Esophagus muscularis mucosa (tissue), 4 donors: Measurements from ENCODE around the gene MAP2K7. TPM values are rescaled to one million over a fixed set of nuclear protein-coding genes. Genes with fewer than 3 reads are reported as not detected.

Source experiments
- DNase-seq: peaks from one replicate; pipeline ENCODE4 v3.0.0-alpha.2; 2017; ENCODE audit errors: extremely low spot score
- H3K27ac ChIP-seq, 4 donors: fragments of 200-600 bp; sonication (generic); replicated peaks in 1 of 4; 1 replicate in 3 of 4; 2 replicates in 1 of 4; pipeline ENCODE4 v1.5.1; 2016 to 2019; ENCODE audit warnings: mild to moderate bottlenecking in 1 of 4
- H3K27me3 ChIP-seq, 4 donors: fragments of 200-600 bp; sonication (generic); one replicate each; pipeline versions ENCODE4 v1.5.1 to v1.6.0; 2016 to 2019
- H3K36me3 ChIP-seq, 4 donors: fragments of 200-600 bp; sonication (generic); one replicate each; pipeline ENCODE4 v1.5.1; 2016 to 2019
- H3K4me1 ChIP-seq, 4 donors: fragments of 200-600 bp; sonication (generic); one replicate each; pipeline ENCODE4 v1.5.1; 2016 to 2019
- H3K4me3 ChIP-seq, 4 donors: fragments of 200-600 bp; sonication (generic); 1 replicate in 2 of 4; 2 replicates in 2 of 4; pipeline ENCODE4 v1.5.1; 2016 to 2019; ENCODE audit warnings: mild to moderate bottlenecking in 4 of 4, moderate library complexity in 1 of 4
- H3K9me3 ChIP-seq, 4 donors: fragments of 200-600 bp; sonication (generic); 1 replicate in 3 of 4; 2 replicates in 1 of 4; pipeline ENCODE4 v1.5.1; 2016 to 2019
- EP300 ChIP-seq: sonication (generic); formaldehyde crosslinking; IDR thresholded peaks from one replicate; pipeline ENCODE4 v1.6.1; 2017; ENCODE audit warnings: antibody characterized with exemption
- POLR2A ChIP-seq: fragments of 450-650 bp; IDR thresholded peaks from one replicate; pipeline ENCODE4 v1.6.1; 2017; ENCODE audit warnings: antibody characterized with exemption, moderate library complexity, mild to moderate bottlenecking, low read depth
- POLR2AphosphoS5 ChIP-seq, 2 donors: sonication (generic); formaldehyde crosslinking; IDR thresholded peaks; one replicate each; pipeline ENCODE4 v1.6.1; 2017; ENCODE audit warnings: antibody characterized with exemption in 2 of 2
- WGBS: methylation state at CpG from one replicate; pipeline ENCODE4 v1.1.5; 2018; 5-methylcytosine and 5-hydroxymethylcytosine counted together
- intact Hi-C: fragments of 100-400 bp; cut with DNase I; formaldehyde crosslinking; loops from one replicate; pipeline ENCODE4 v1.15.1; 2023
- total RNA-seq, 4 donors: library from RNA; depleted of rRNA; stranded (reverse); fragments of >200 nt; gene quantifications; one replicate each; pipeline versions ENCODE4 v1.1.0 to v1.2.1, GENCODE V29; 2016
- TF ChIP-seq, protein P1 (sequence below), 3 experiments: fragments of 200-600 bp in 2 of 3; fragments of 450-650 bp in 1 of 3; sonication (generic) in 2 of 3; IDR thresholded peaks; one replicate each; pipeline ENCODE4 v1.5.1; 2017 to 2019; ENCODE audit warnings: antibody characterized with exemption in 3 of 3, mild to moderate bottlenecking in 2 of 3, moderate library complexity in 1 of 3

Gene MAP2K7
- total RNA-seq, 4 donors from 2014 or later: 17.2 to 31.9 (median 24.5) TPM

DNA sequence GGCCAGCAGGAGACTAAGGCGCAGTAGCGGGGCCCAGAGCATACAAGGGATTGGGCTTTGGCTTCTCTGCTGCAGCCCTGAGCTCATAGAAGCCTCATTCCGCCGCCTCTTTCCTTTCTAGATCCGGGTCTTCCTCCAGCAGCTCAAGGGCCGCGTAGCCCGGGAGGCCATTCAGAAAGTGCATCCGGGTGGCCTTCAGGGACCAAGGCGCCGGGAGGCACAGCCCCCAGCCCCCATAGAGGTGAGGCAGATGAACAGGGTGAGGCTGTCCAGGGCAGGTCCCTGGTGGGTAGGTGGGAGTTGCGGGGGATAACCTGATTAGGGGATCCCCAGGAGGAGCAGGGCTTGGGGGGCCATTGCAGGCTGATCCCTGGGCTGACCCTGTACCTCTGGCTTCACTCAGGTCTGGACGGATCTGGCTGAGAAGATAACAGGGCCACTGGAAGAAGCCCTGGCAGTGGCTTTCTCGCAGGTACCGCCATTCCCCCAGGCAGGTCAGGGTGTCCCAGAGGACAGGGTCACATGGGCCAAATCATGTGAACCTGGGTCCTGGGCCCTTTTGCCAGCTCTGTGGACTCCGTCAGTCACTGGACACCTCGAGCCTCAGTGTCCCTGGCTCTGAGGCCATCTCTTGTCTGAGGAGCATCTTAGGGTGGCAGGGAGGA, 17.8 kb downstream of the MAP2K7 start:
- Histone ChIP-seq H3K4me3 (peak overlapping the region; percentile 76 to 93 (median 80)), H3K9me3 (no peaks in the 10 kb centered on the region), H3K36me3 (peaks cover 9 to 19% (median 16%) of the 10 kb centered on the region in 4 donors), H3K4me1 (peaks cover 46 to 93% (median 89%) of the 10 kb centered on the region in 4 donors), H3K27ac (peak overlapping the region; percentile 91 to 96 (median 94)), H3K27me3 (peaks cover 6 to 34% (median 16%) of the 10 kb centered on the region in 4 donors)
- TF ChIP-seq, protein P1, sequence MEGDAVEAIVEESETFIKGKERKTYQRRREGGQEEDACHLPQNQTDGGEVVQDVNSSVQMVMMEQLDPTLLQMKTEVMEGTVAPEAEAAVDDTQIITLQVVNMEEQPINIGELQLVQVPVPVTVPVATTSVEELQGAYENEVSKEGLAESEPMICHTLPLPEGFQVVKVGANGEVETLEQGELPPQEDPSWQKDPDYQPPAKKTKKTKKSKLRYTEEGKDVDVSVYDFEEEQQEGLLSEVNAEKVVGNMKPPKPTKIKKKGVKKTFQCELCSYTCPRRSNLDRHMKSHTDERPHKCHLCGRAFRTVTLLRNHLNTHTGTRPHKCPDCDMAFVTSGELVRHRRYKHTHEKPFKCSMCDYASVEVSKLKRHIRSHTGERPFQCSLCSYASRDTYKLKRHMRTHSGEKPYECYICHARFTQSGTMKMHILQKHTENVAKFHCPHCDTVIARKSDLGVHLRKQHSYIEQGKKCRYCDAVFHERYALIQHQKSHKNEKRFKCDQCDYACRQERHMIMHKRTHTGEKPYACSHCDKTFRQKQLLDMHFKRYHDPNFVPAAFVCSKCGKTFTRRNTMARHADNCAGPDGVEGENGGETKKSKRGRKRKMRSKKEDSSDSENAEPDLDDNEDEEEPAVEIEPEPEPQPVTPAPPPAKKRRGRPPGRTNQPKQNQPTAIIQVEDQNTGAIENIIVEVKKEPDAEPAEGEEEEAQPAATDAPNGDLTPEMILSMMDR (IDR thresholded peaks at IDR 0.05): no peak
- TF ChIP-seq EP300 (no peak), POLR2AphosphoS5 (IDR thresholded peaks at IDR 0.05) (no peak), POLR2A (no peak)
- intact Hi-C loops: no loop called here
- DNase-seq: no peak
- 37% methylated on average over 15 of the region's 17 CpGs for WGBS

DNA sequence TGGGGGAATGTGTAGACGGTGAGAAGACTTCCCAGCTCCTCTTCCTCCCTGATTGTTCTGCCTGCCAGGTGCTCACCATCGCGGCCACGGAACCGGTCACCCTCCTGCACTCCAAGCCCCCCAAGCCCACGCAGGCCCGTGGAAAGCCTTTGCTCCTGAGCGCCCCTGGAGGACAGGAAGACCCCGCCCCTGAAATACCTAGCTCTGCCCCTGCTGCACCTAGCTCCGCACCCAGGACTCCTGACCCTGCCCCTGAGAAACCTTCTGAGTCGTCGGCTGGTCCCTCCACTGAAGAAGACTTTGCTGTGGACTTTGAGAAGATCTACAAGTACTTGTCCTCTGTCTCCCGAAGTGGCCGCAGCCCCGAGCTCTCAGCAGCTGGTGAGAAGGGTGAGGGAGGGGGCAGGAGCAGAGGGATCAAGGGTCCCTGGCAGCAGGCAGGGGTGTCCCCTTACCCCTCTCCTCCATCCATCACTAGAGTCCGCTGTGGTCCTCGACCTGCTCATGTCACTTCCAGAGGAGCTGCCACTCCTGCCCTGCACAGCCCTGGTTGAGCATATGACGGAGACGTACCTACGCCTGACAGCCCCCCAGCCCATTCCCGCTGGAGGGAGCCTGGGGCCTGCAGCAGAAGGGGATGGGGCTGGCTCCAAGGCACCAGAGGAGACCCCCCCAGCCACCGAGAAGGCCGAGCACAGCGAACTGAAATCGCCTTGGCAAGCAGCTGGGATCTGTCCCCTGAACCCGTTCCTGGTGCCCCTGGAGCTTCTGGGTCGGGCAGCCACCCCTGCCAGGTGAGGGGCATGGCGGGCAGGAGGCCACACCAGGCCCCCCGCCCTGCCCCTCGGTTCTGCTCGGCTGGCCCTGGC, 18.5 kb downstream of the MAP2K7 start:
- Histone ChIP-seq H3K4me3 (peak overlapping the region; percentile 76 to 93 (median 80)), H3K27me3 (peaks cover 5 to 27% (median 13%) of the 10 kb centered on the region in 4 donors), H3K4me1 (peaks cover 46 to 93% (median 89%) of the 10 kb centered on the region in 4 donors), H3K9me3 (no peaks in the 10 kb centered on the region), H3K36me3 (peaks cover 9 to 23% (median 18%) of the 10 kb centered on the region in 4 donors), H3K27ac (peak overlapping the region; percentile 91 to 96 (median 94))
- 82% methylated on average over 28 of the region's 31 CpGs for WGBS
- intact Hi-C loops: no loop called here
- no peak for TF ChIP-seq POLR2AphosphoS5 (IDR thresholded peaks at IDR 0.05)
- no peak for TF ChIP-seq POLR2A
- TF ChIP-seq, protein P1 (IDR thresholded peaks at IDR 0.05): no peak
- TF ChIP-seq EP300: no peak
- DNase-seq: no peak

DNA sequence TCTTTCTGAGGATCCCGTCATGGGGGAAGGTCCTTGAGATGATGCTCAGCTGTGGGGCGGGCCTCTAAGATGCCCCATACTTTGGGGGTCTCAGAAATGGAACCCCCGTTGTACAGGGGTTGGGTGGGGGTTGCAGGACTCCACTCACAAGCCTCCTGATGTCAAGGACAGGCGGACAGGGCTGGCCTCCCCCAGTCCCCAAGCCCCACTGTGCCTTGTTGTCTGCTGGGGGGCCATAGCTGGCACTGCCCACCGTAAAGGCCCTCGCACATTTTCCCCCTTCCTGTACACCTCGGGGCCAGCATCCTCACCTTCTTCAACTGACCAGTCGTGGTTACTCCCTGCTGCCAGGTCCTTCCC, 19.1 kb downstream of the MAP2K7 start:
- H3K4me3 ChIP-seq: no peak overlapping the region
- H3K27me3 ChIP-seq: peaks cover 0 to 20% (median 7%) of the 10 kb centered on the region in 4 donors
- H3K9me3 ChIP-seq: no peaks in the 10 kb centered on the region
- DNase-seq: no peak
- peak overlapping the region; percentile 91 to 96 (median 94) for H3K27ac ChIP-seq
- intact Hi-C loops: no loop called here
- peaks cover 9 to 23% (median 18%) of the 10 kb centered on the region in 4 donors for H3K36me3 ChIP-seq
- WGBS: 89% methylated on average over 5 of the region's 8 CpGs
- no peak for TF ChIP-seq EP300
- no peak for TF ChIP-seq POLR2AphosphoS5 (IDR thresholded peaks at IDR 0.05)
- no peak for TF ChIP-seq POLR2A
- TF ChIP-seq, protein P1 (IDR thresholded peaks at IDR 0.05): no peak
- H3K4me1 ChIP-seq: peaks cover 44 to 93% (median 89%) of the 10 kb centered on the region in 4 donors

- peak overlapping the region; percentile 91 to 96 (median 94) for H3K27ac ChIP-seq
- H3K36me3 ChIP-seq: peaks cover 9 to 23% (median 18%) of the 10 kb centered on the region in 4 donors
- H3K9me3 ChIP-seq: no peaks in the 10 kb centered on the region
- DNase-seq: no peak
- H3K4me1 ChIP-seq: peaks cover 47 to 93% (median 89%) of the 10 kb centered on the region in 4 donors
- peak; percentile 35 to 42 for TF ChIP-seq POLR2AphosphoS5 (IDR thresholded peaks at IDR 0.05)
- no peak for TF ChIP-seq EP300
- TF ChIP-seq POLR2A: no peak
- TF ChIP-seq, protein P1 (IDR thresholded peaks at IDR 0.05): no peak
- peaks cover 0 to 13% (median 2%) of the 10 kb centered on the region in 4 donors for H3K27me3 ChIP-seq
- 62% methylated on average over 24 of the region's 31 CpGs for WGBS
- intact Hi-C loops: no loop called here
- peak overlapping the region; percentile 68 to 81 (median 71) for H3K4me3 ChIP-seq
Observed at GRCh38 chr19:7923295-7924191, 19.9 kb downstream of the MAP2K7 start.
